Activated T-cell treated with anti-CD3 and anti-CD28 coated beads, Interleukin-2, amount 50 U/mL, for 72 hours (primary cell): Measurements from ENCODE around the gene JAM3. TPM values are rescaled to one million over a fixed set of nuclear protein-coding genes. Genes with fewer than 3 reads are reported as not detected.

Experiments used
- ATAC-seq, 2 donors: fragments of 150-1000 bp; cut with Tn5 transposase; replicated peaks in 1 of 2; 2 replicates each; pipeline ENCODE4 v1.10.0; 2021; ENCODE audit warnings: moderate library complexity in 2 of 2, mild to moderate bottlenecking in 1 of 2
- DNase-seq, 2 donors: peaks; one replicate each; pipeline ENCODE4 v3.0.0; 2021 to 2022; ENCODE audit warnings: mixed read lengths in 1 of 2
- H3K27ac Mint-ChIP-seq: one replicate; pipeline ENCODE4 v1.8.0; 2022; ENCODE audit warnings: mild to moderate bottlenecking, moderate library complexity, mixed read lengths
- H3K27me3 Mint-ChIP-seq: one replicate; pipeline ENCODE4 v1.8.0; 2022; ENCODE audit warnings: low read depth, mixed read lengths
- H3K36me3 Mint-ChIP-seq, 2 donors: one replicate each; pipeline ENCODE4 v1.8.0; 2022; ENCODE audit warnings: mixed read lengths in 2 of 2, mild to moderate bottlenecking in 1 of 2; ENCODE audit not compliant: insufficient read depth in 2 of 2
- H3K4me1 Mint-ChIP-seq: one replicate; pipeline ENCODE4 v1.8.0; 2022; ENCODE audit warnings: low read depth, mixed read lengths
- H3K4me3 Mint-ChIP-seq, 2 donors: one replicate each; pipeline ENCODE4 v1.8.0; 2022; ENCODE audit warnings: mild to moderate bottlenecking in 2 of 2, mixed read lengths in 2 of 2, moderate library complexity in 2 of 2
- H3K9me3 Mint-ChIP-seq, 2 donors: one replicate each; pipeline ENCODE4 v1.8.0; 2022; ENCODE audit warnings: mixed read lengths in 2 of 2
- total RNA-seq, 2 donors: library from RNA; stranded (reverse); gene quantifications; one replicate each; pipeline ENCODE4 v1.2.3, GENCODE V29; 2022

The JAM3 gene
- total RNA-seq, 2 donors from 2014 or later = 7.8 to 8.5 TPM

DNA sequence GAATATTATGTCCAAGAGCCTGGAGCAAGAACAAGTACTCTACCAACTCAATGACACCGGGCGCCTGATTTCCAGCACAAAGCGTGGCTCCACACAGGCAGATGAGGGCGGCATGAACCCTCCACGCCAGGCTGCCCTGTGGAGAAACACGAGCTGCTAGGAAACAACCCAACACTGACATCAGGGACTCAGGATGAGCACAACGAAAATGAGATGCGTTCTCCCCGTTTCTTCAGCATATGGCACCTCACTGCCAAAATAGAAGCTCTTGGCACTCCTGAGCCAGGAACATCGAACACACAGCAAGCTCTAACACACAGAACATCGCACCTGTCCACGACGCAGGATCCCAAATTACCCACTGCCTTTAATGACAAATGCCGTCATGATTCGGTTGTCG is 86.6 kb downstream of the JAM3 start:
- H3K27ac Mint-ChIP-seq = no peak overlapping the region
- no peak overlapping the region for H3K4me3 Mint-ChIP-seq
- ATAC-seq (no peak), DNase-seq (no peak)
- H3K9me3 Mint-ChIP-seq = no peaks in the 10 kb centered on the region
- H3K27me3 Mint-ChIP-seq = no peaks in the 10 kb centered on the region
- peaks cover 13 to 22% of the 10 kb centered on the region in 2 donors for H3K36me3 Mint-ChIP-seq
- H3K4me1 Mint-ChIP-seq = no peaks in the 10 kb centered on the region

DNA sequence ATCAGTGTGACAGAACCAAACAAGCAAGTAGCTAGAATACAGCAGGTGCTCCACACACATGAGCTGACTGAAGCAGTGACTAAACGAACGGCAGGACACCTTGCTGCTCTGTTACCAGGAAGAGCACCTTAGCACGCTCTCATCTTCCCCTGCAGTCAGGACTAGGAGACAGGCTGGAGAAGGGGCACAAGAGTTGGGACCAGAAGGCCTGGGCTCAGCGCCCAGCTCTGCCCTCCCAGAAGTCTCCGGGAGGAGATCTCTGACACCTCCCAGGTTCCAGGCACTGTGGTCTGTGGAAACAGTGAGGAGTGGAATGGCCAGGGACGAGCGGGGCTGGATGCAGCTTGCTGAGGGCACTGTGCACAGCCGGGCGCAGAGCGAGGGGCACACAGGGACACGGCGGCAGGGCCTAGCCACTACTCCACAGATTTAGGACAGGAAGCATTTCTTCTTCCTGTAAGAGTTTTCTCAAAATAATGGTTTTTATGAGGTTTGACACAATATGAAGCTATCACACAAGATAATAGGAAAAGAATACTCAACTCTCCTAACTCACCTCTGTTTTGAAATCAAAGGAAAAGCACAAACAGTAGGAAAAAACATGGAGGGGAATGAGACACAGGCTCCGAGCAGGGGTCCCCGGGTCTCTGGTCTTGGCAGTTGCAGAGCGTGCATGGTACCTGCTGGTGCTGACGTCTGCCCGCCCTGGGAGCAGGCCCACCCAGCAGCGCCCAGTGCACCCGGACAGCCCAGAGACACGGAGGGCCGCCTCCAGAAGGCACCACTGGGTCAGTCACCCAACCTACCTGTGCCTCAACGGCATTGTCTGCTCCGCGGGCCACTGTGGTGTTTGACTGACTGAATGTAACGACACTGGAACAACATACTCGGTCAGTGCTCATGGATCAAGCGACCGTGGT is 87.3 kb downstream of the JAM3 start:
- Mint-ChIP-seq H3K4me1 (no peaks in the 10 kb centered on the region), H3K4me3 (no peak overlapping the region), H3K27ac (no peak overlapping the region), H3K36me3 (peaks cover 13 to 25% of the 10 kb centered on the region in 2 donors), H3K27me3 (no peaks in the 10 kb centered on the region), H3K9me3 (no peaks in the 10 kb centered on the region)
- no peak for DNase-seq
- no peak for ATAC-seq

DNA sequence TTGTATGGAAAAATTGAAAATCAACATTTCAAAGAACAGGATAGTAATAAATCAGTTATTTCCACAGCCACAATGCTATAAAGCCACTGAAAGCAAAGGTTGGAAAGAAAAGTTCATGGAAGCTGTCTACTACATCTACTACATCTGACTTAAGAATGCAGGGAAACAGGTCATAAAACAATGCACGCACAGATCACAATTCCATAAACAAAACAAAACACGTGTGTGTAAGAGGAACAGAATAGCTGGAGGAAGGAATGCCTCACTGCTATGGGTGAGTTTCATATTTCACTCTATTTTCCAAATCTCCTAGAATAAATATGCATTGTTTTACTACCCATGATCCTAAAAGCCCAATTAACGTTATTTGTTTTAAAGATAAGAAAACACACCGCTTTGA is 88.6 kb downstream of the JAM3 start:
- Mint-ChIP-seq H3K36me3 (peaks cover 13 to 31% of the 10 kb centered on the region in 2 donors), H3K4me1 (no peaks in the 10 kb centered on the region), H3K27me3 (no peaks in the 10 kb centered on the region), H3K4me3 (no peak overlapping the region), H3K9me3 (no peaks in the 10 kb centered on the region), H3K27ac (no peak overlapping the region)
- ATAC-seq (no peak), DNase-seq (no peak)

DNA sequence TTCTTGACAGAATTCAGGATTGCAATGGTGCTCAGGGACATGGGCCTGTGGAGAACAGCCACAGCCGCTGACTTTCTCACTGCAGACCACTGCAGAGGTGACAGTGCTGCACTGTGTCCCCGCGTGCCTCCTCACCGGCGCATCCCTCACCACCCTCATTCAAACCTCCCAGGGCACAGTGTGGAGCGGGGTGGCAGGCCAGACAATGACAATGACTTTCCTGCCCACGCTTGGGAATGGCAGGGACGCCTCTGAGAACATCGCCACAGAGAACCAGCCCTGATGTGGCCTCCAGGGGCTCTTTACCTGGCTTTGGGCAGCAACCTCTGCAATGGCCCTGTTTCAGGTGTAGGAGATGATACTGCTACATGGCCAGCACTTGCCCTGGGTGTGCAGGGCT is 89.2 kb downstream of the JAM3 start:
- H3K27me3 Mint-ChIP-seq = no peaks in the 10 kb centered on the region
- no peak overlapping the region for H3K4me3 Mint-ChIP-seq
- DNase-seq (no peak), ATAC-seq (no peak)
- H3K36me3 Mint-ChIP-seq = peaks cover 13 to 36% of the 10 kb centered on the region in 2 donors
- H3K4me1 Mint-ChIP-seq = no peaks in the 10 kb centered on the region
- no peaks in the 10 kb centered on the region for H3K9me3 Mint-ChIP-seq
- no peak overlapping the region for H3K27ac Mint-ChIP-seq

DNA sequence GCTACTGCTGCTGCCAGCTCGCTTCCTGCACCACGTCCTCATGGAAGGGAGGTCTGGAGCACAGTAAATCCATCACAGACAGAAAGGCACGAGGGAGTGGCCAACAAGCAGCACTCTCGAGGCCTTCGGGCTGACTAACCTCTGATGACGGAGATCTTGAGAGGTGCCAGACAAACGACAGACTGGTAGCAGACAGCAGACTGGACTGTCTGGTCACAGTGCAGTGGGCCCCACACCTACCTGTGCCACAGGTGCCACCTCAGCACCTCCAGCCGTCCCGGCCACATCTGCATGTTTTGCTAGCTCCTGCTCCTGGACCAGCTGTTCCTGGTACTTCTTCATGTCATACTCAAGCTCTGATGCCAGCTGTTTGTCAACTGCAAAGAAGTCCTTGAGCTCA is 90.8 kb downstream of the JAM3 start:
- Mint-ChIP-seq H3K4me3 (no peak overlapping the region), H3K4me1 (no peaks in the 10 kb centered on the region), H3K27me3 (no peaks in the 10 kb centered on the region), H3K27ac (no peak overlapping the region), H3K36me3 (peaks cover 16 to 46% of the 10 kb centered on the region in 2 donors), H3K9me3 (no peaks in the 10 kb centered on the region)
- ATAC-seq (no peak), DNase-seq (no peak)

DNA sequence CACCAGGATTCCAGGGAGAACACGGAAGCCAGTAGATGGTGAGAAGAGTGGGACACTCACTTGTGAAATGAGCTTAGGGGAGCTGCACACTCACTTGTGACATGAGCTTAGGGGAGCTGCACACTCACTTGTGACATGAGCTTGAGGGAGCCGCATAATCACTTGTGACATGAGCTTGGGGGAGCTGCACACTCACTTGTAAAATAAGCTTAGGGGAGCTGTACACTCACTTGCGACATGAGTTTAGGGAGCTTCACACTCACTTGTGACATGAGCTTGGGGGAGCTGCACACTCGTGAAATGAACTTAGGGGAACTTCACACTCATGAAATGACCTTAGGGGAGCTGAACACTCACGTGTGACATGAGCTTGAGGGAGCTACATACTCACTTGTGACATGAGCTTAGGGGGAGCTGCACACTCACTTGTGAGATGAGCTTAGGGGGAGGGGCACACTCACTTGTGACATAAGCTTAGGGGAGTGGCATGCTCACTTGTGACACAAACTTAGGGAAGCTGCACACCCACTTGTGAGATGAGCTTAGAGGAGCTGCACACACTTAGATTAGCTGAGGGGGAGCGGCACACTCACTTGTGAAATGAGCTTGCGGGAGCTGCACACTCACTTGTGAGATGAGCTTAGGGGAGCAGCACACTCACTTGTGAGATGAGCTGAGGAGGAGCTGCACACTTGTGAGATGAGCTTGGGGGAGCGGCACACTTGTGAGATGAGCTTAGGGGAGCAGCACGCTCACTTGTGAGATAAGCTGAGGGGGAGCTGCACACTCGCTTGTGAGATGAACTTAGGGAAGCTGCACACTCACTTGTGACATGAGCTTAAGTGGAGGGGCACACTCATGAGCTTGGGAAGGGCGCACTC is 95.9 kb downstream of the JAM3 start:
- H3K4me3 Mint-ChIP-seq = no peak overlapping the region
- H3K27me3 Mint-ChIP-seq = no peaks in the 10 kb centered on the region
- DNase-seq (no peak), ATAC-seq (no peak)
- H3K36me3 Mint-ChIP-seq = peaks cover 27 to 46% of the 10 kb centered on the region in 2 donors
- no peaks in the 10 kb centered on the region for H3K9me3 Mint-ChIP-seq
- H3K4me1 Mint-ChIP-seq = no peaks in the 10 kb centered on the region
- no peak overlapping the region for H3K27ac Mint-ChIP-seq

DNA sequence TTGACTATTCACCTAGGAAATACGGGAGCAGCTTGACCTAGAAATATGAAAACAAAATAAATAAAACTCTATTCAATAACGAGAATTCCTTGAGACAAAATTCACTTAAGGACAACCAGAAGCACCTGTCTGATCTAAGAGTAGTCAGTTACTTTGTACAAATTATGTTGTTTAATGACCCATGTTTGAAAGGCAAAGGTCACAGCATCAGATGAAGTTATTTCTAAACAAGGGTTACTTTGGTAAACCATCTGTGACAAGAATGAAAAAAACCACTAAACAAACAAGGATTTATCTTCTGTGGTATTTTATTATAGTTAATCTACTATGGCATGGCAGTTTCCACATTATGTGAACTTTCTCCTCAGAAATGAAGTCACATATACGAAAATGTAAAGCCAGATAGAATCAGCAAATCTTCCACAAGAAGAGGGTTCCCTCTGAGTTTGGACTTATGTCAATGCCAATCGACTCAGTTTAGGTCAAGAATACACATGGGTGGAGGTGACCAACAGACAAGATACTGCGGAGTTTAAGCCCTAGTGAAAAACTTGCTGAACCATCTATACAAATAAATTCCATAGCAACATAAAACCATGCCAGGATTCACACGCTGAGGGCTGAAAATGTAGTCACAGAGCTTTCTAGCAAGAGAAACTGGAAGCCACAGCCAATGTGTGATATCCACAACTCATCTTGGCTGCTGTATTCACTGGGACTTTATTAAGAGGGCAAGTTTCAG is 101.5 kb downstream of the JAM3 start:
- Mint-ChIP-seq H3K36me3 (peaks cover 15 to 22% of the 10 kb centered on the region in 2 donors), H3K27ac (no peak overlapping the region)
- ATAC-seq = no peak

DNA sequence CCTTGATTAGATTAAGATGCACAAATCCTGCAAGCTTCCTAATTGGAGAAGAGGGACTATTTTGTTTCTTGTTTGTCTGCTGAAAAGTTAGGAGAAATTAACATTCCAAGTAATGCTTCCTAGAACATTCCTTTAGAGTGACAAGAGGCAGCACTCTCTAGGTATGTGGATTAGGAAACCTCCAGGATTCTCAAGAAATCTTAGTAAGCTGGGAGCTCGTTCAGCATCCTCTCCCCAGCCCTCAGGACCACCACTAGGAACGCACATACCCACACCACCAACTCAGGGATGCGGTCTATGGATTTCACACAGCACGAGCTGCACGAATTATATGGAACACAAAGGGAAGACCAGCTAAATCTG is 102.0 kb downstream of the JAM3 start:
- H3K27ac Mint-ChIP-seq = no peak overlapping the region
- DNase-seq (no peak), ATAC-seq (no peak)
- H3K36me3 Mint-ChIP-seq = peaks cover 13 to 22% of the 10 kb centered on the region in 2 donors
- H3K4me3 Mint-ChIP-seq = no peak overlapping the region
- H3K9me3 Mint-ChIP-seq = no peaks in the 10 kb centered on the region
- H3K27me3 Mint-ChIP-seq = no peaks in the 10 kb centered on the region
- H3K4me1 Mint-ChIP-seq = no peaks in the 10 kb centered on the region

More for the DNA sequence above, 101.5 kb downstream of the JAM3 start:
- Mint-ChIP-seq H3K27me3 (no peaks in the 10 kb centered on the region), H3K4me1 (no peaks in the 10 kb centered on the region), H3K9me3 (no peaks in the 10 kb centered on the region), H3K4me3 (no peak overlapping the region)
- DNase-seq = no peak

DNA sequence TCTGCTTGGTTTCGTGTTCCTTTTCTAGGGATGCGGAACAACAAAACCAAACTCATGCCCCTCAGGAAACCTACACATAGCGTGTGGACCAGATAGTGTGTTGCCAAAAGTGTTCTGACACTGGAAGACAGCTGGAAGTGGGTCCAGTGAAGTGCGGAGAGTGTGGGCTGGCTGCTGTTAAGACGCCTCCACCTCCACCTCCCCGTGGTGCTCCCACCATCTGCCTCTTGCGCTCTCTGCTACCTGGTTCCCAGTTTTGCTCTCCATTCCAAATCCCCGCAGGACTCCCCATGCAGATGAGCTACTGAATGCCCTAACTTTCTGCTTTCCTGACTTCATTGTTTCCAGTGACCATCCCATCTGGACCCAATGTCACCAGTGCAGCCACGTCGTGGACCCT is 103.1 kb downstream of the JAM3 start:
- ATAC-seq = no peak
- H3K4me1 Mint-ChIP-seq = no peaks in the 10 kb centered on the region
- H3K36me3 Mint-ChIP-seq = peaks cover 16 to 31% of the 10 kb centered on the region in 2 donors
- H3K27ac Mint-ChIP-seq = no peak overlapping the region
- no peaks in the 10 kb centered on the region for H3K9me3 Mint-ChIP-seq
- H3K27me3 Mint-ChIP-seq = no peaks in the 10 kb centered on the region
- H3K4me3 Mint-ChIP-seq = no peak overlapping the region
- no peak for DNase-seq

DNA sequence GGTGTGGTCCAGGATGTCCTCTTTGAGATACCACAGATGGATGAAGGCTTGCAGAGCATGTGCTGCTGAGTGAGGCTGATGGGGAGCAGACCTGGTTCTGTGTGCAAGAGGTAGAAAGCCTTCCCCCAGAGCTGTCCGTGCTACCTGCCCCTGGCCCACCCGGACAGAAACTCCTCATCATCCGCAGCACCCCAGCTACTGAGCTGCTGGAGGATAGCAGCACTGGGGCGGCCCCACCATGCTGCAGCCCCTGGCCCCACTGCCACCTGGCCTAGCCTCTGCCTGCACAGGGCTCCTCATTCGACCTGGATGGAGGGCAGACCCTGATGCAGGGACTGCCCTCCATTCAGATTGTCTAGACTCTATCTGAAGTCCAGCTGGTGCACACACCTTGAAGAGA is 104.4 kb downstream of the JAM3 start:
- ATAC-seq (no peak), DNase-seq (no peak)
- no peak overlapping the region for H3K27ac Mint-ChIP-seq
- no peaks in the 10 kb centered on the region for H3K27me3 Mint-ChIP-seq
- H3K9me3 Mint-ChIP-seq = no peaks in the 10 kb centered on the region
- no peak overlapping the region for H3K4me3 Mint-ChIP-seq
- H3K4me1 Mint-ChIP-seq = no peaks in the 10 kb centered on the region
- peaks cover 10 to 33% of the 10 kb centered on the region in 2 donors for H3K36me3 Mint-ChIP-seq

DNA sequence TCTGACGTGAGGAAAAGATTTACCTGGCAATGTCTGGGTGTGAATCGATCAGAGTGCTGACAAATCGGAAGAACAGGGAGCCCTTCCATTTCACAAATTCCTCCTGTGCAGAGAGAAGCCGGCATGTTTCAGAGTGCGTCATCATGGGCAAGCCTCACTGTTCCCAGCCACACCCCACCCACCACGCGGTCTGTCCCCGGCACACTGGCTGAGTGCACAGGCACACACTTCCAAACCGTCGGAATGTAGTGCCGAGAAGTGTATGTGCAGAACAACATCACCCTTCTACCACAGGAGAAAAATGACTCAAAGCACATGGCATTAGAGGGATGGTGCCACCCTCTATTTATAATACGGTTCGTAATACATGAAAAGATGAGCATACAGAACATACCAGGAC is 107.4 kb downstream of the JAM3 start:
- DNase-seq (no peak), ATAC-seq (no peak)
- H3K9me3 Mint-ChIP-seq = no peaks in the 10 kb centered on the region
- H3K36me3 Mint-ChIP-seq = peaks cover 9 to 31% of the 10 kb centered on the region in 2 donors
- H3K27ac Mint-ChIP-seq = peak overlapping the region; percentile 12
- H3K4me3 Mint-ChIP-seq = no peak overlapping the region
- no peaks in the 10 kb centered on the region for H3K4me1 Mint-ChIP-seq
- H3K27me3 Mint-ChIP-seq = no peaks in the 10 kb centered on the region

DNA sequence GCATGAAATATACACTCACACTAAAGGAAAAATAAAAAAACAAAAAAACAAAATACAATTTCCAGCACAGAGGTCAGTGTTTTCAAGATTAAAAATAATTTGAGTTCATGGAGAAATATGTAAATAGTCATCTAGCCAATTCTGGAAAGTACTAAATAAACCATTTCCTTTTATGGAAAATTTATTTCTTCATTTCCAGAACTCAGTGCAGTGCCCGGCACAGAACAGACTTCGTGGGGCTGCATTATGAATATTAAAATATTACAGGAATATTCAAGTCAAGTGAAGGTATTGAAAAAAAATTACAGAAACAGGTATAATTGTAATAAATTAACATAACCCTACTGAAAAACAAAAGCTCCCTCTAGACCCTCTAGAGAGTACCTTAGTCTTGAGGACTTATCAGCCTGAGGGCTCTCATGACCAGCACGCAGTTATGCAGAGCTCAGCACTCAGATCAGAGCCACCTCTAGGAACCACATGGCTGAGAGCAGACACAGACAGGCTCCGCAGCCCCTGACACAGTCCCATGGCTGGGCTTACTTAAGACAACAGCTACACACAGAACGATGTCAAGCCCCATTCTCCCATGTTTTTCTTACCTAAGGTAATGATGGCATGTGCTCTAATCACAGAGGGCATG is 109.3 kb downstream of the JAM3 start:
- no peak for ATAC-seq
- DNase-seq = no peak
- Mint-ChIP-seq H3K27me3 (no peaks in the 10 kb centered on the region), H3K4me1 (no peaks in the 10 kb centered on the region), H3K9me3 (no peaks in the 10 kb centered on the region), H3K27ac (no peak overlapping the region), H3K36me3 (peaks cover 5 to 25% of the 10 kb centered on the region in 2 donors), H3K4me3 (no peak overlapping the region)
